Activated gamma-delta T cell (primary cell): ENCODE data around the gene LINS1.

Experiments used
- DNase-seq: peaks from one replicate; lab custom pipeline; 2025; lab: John Stamatoyannopoulos, UW
- total RNA-seq, 2 donors: gene quantifications; one replicate each; lab custom pipeline; 2026; lab: John Stamatoyannopoulos, UW

Gene LINS1
- 75.2 to 89.6 reads per million in 2 donors for total RNA-seq

- peak; percentile 88 for DNase-seq
These were observed at the start of gene LINS1, which contains the start of gene ASB7 for GRCh38 chr15:100602064-100602822. TSS of gene LINS1 (minus strand) at chr15:100602184. CDS start at chr15:100580842, 21,342 bp downstream. TSS of gene ASB7 (plus strand) at chr15:100602589. CDS start at chr15:100612217, 9,628 bp downstream.

- no peak for DNase-seq
These were observed 49.3 kb upstream of the LINS1 start for GRCh38 chr15:100651253-100651652.

GRCh38 chr15:100650685-100651084, 48.7 kb upstream of the LINS1 start:
- no peak for DNase-seq

- DNase-seq: no peak
These were observed 47.0 kb upstream of the LINS1 start for GRCh38 chr15:100648951-100649350.

- no peak for DNase-seq
These were observed 43.7 kb upstream of the LINS1 start for GRCh38 chr15:100645671-100646070.

- DNase-seq: no peak
These were observed 41.0 kb upstream of the LINS1 start for GRCh38 chr15:100642950-100643338.

GRCh38 chr15:100642213-100642949, 40.4 kb upstream of the LINS1 start:
- no peak for DNase-seq

GRCh38 chr15:100638177-100638730, 36.3 kb upstream of the LINS1 start:
- no peak for DNase-seq

GRCh38 chr15:100635406-100636071, 33.6 kb upstream of the LINS1 start:
- no peak for DNase-seq

GRCh38 chr15:100633763-100634075, 31.7 kb upstream of the LINS1 start:
- no peak for DNase-seq

GRCh38 chr15:100631831-100632230, 29.8 kb upstream of the LINS1 start:
- DNase-seq: no peak

GRCh38 chr15:100628746-100629145, 26.8 kb upstream of the LINS1 start:
- no peak for DNase-seq

- no peak for DNase-seq
These were observed 25.9 kb upstream of the LINS1 start for GRCh38 chr15:100627789-100628395.

GRCh38 chr15:100623301-100623700, 21.3 kb upstream of the LINS1 start:
- no peak for DNase-seq

- no peak for DNase-seq
These were observed 14.7 kb upstream of the LINS1 start for GRCh38 chr15:100616700-100617099.

- no peak for DNase-seq
These were observed 13.8 kb upstream of the LINS1 start for GRCh38 chr15:100615801-100616200.

GRCh38 chr15:100614918-100615317, 12.9 kb upstream of the LINS1 start:
- no peak for DNase-seq

- DNase-seq: no peak
These were observed 12.4 kb upstream of the LINS1 start for GRCh38 chr15:100614336-100614735.

GRCh38 chr15:100613208-100613607, 11.2 kb upstream of the LINS1 start:
- DNase-seq: no peak

- DNase-seq: no peak
These were observed 10.6 kb upstream of the LINS1 start for GRCh38 chr15:100612539-100612938.

GRCh38 chr15:100602823-100603393, 924 bp upstream of the LINS1 start:
- no peak for DNase-seq

- DNase-seq: no peak
These were observed 344 bp downstream of the LINS1 start for GRCh38 chr15:100601617-100602063.
